Upper lobe of left lung (tissue), 4 donors: ENCODE data around the gene UNC5C.

Experiments
- EP300 ChIP-seq, 4 donors: sonication (generic); formaldehyde crosslinking; IDR thresholded peaks; one replicate each; pipeline ENCODE4 v1.5.1; 2017; ENCODE audit warnings: antibody characterized with exemption in 4 of 4, control low read depth in 2 of 4
- POLR2A ChIP-seq, 4 donors: fragments of 450-650 bp; IDR thresholded peaks; one replicate each; pipeline ENCODE4 v1.5.1; 2016 to 2017; ENCODE audit warnings: antibody characterized with exemption in 4 of 4, mild to moderate bottlenecking in 2 of 4
- POLR2AphosphoS5 ChIP-seq, 2 donors: sonication (generic); formaldehyde crosslinking; IDR thresholded peaks; one replicate each; pipeline ENCODE4 v1.5.1; 2017; ENCODE audit warnings: antibody characterized with exemption in 2 of 2
- TF ChIP-seq, protein P1 (sequence below), 6 experiments: fragments of 450-650 bp in 4 of 6; fragments of 200-600 bp in 2 of 6; sonication (generic) in 2 of 6; IDR thresholded peaks; one replicate each; pipeline ENCODE4 v1.5.1; 2016 to 2019; ENCODE audit warnings: antibody characterized with exemption in 6 of 6

DNA sequence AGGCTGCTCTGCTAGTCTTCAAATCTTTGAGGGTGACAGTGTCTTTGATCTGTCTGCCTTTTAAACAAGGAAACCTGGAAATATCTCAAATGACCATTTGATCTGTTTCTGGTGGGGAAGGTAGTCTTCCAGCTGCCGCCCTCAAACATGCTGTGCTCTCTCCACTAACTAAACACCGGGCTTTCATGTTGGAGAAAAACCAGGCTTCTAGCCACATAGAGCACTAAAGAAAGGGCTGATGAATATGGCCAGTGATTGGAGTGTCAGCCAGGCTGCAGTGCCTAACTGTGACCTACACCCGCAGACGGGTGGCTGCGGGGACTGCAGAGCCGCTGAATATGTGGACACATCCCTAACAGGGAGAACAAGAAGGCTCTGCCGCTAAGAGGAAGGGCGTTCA lies 85.9 kb downstream of the UNC5C start:
- TF ChIP-seq, protein P1, sequence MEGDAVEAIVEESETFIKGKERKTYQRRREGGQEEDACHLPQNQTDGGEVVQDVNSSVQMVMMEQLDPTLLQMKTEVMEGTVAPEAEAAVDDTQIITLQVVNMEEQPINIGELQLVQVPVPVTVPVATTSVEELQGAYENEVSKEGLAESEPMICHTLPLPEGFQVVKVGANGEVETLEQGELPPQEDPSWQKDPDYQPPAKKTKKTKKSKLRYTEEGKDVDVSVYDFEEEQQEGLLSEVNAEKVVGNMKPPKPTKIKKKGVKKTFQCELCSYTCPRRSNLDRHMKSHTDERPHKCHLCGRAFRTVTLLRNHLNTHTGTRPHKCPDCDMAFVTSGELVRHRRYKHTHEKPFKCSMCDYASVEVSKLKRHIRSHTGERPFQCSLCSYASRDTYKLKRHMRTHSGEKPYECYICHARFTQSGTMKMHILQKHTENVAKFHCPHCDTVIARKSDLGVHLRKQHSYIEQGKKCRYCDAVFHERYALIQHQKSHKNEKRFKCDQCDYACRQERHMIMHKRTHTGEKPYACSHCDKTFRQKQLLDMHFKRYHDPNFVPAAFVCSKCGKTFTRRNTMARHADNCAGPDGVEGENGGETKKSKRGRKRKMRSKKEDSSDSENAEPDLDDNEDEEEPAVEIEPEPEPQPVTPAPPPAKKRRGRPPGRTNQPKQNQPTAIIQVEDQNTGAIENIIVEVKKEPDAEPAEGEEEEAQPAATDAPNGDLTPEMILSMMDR (IDR thresholded peaks at IDR 0.05): no peak
- TF ChIP-seq POLR2A (IDR thresholded peaks at IDR 0.05) (no peak), EP300 (IDR thresholded peaks at IDR 0.05) (no peak), POLR2AphosphoS5 (IDR thresholded peaks at IDR 0.05) (no peak)
